ENCODE results near the gene TP53I13.

The TP53I13 gene

DNA sequence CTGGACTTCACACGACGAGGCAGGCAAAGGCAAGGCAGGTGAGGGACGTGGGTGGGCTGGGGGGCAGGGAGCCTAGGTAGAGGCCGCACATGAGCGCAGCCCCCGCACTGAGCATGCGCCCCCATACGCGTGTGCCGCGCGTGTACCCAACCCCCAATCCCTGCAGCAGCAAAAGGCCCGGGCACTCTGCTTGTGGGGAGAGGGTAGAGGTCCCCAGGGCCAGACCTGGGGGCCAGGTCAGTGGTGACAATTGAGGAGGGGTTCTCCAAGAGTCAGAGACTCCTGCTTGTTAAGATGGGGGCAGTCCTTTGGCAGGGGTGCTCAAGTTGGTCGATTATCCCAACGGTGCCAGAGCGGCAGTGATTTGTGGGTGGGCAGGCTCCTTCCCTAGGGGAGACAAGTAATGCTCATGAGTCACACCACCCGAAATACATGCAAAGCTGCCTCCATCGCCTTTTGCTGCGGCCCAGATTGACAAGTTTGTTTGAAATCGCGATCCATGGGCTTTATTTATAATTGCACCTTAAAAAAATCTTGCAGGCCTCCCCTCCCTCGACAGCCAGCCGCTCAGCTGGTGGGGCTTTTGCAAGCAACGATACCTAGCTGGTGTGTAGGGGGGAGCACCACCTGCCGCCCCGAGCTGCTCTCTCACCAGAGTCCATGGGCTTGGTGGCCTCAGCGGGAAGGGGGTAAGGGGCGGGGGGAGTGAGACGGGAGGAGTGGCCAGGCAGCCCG is 22.1 kb downstream of the TP53I13 start:
- WGBS, result 19% methylated on average over 30 of the region's 30 CpGs
- Histone ChIP-seq H3K9ac (ENCODE audit: low read depth, low read length) (peak overlapping the region; percentile 59), H3K9me3 (ENCODE audit: insufficient read depth, low read depth, low read length) (no peaks in the 10 kb centered on the region), H3K27ac (ENCODE audit: low read depth, low read length) (0 out of 2 replicates have a peak overlapping the region, but pooled peaks have one; percentile 31), H3K36me3 (ENCODE audit: insufficient read depth, low read length) (no peaks in the 10 kb centered on the region), H3K4me3 (ENCODE audit: low read length) (peak overlapping the region; percentile 66), H3K4me1 (ENCODE audit: insufficient read depth, low read length) (peaks cover 35% of the 10 kb centered on the region), H3K27me3 (ENCODE audit: insufficient read depth, low read length) (peaks cover 22% of the 10 kb centered on the region)

DNA sequence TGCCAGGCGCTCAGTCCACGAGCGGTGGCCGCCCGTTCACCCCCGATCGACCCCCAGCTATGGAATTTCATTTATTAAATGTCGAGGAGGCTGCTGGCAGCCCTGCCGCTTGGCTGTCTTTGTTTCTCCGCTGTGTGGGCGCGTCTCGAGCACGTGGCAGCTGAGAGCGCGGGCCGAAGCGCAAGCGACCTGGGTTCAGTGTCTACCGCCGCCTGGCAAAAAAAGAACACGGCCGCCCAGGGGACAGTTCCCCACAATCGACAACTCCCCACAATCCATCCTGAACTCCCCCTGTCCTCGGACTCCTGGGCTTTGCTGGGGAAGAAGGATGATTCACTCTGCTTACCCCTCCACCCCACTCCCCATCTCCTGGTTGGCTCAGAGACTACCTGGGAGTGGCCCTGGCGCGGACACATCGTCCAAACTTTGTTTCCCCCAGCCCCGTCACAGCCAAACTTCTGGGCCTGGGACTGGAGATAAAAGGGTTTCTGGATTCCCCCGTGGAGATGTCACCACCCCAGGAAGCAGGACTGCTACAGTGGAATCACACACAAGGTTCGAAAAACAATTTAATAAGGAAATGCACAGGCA is 22.7 kb downstream of the TP53I13 start:
- 0 out of 2 replicates have a peak overlapping the region, but pooled peaks have one; percentile 31 for H3K27ac ChIP-seq (ENCODE audit: low read depth, low read length)
- H3K9ac ChIP-seq (ENCODE audit: low read depth, low read length), result peak overlapping the region; percentile 59
- H3K4me1 ChIP-seq (ENCODE audit: insufficient read depth, low read length), result peaks cover 31% of the 10 kb centered on the region
- H3K9me3 ChIP-seq (ENCODE audit: insufficient read depth, low read depth, low read length), result no peaks in the 10 kb centered on the region
- no peaks in the 10 kb centered on the region for H3K36me3 ChIP-seq (ENCODE audit: insufficient read depth, low read length)
- peaks cover 22% of the 10 kb centered on the region for H3K27me3 ChIP-seq (ENCODE audit: insufficient read depth, low read length)
- H3K4me3 ChIP-seq (ENCODE audit: low read length), result peak overlapping the region; percentile 66
- WGBS, result under 1% methylated on average over 31 of the region's 31 CpGs

DNA sequence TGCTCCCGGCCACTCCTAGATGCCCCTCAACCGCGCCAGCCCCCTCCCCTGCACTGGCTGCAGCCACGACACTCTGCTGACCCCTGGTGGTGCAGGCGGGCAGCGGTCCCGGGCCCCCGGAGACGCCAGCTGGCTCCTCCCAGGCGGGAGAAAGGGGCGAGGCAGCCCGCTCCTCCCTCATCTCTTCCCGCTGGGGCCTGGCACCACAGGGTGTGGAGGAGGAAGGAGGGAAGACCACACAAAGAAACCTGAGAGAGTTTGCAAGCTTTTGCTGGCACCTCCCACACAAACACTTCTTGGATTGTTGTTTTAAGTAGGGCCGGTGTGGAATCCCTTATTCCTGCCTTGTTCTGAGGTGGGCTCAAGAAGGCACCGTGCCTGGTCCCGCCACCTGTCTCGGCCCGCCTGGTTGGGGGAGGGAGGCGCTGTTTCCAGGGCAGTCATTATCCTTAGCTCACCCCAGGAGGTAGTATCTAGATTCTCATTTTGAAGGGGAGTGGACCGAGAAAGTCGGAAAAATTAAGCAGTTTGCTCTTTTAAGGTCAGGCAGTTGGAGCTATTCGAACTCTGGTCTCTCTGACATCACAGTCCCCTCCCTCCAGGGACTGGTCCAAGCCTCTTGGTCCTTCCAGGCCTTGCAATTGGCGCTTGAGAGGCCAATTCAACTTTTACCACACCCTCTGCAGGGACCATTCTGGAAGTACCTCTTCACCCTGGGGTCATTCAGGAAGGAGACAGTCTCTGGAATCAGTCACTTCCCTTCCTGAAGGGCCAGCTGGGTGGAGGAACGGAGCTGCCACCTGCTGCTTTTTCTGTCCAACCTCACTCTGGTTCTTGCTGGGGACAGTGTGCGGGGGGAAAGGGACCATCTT is 23.5 kb downstream of the TP53I13 start:
- H3K4me1 ChIP-seq (ENCODE audit: insufficient read depth, low read length), result peaks cover 34% of the 10 kb centered on the region
- H3K36me3 ChIP-seq (ENCODE audit: insufficient read depth, low read length), result no peaks in the 10 kb centered on the region
- H3K4me3 ChIP-seq (ENCODE audit: low read length), result peak overlapping the region; percentile 66

DNA sequence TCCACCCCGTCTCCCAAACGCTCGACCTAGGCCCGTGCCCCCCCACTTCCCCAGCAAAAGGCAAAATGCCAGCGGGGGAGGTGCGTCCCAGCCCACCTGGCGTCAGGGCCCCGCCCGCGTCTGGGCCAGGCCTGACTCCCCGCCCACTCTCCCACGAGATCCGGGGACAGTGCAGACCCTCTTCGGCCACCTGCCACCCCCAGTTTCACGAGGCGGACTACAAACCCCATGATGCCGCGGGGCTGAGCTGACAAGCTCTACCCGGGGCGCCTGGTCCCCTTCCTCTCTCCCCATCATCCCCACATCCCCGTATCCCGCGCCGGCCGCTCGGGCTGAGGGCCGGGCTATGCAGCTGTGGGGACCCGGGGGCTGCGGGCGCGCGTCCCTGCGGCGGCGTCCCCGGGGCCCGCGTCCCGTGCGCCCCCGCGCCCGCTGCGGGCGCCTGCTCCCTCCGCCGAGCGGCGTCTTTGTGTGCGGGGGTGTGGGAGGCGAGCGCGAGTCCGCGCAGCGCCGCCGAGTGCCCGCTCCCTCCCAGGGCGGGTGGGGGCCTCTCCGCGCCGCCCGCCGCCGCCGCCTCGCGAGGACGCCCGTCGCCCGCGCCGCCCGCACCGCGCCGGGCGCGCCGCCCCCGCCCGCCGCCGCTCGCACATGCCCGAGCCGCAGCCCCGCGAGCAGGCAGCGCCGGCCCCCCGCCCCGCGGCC is 24.5 kb downstream of the TP53I13 start, which contains the start of gene ANKRD13B:
Gene ANKRD13B, plus strand, starts transcription at position 283 of the 702 bp plus-strand sequence. CDS start 490 bp downstream, outside the sequence.
- Histone ChIP-seq H3K27ac (ENCODE audit: low read depth, low read length) (peak within 1 kb of the TSS; percentile 56; the same call in 1 of the 2 replicates), H3K36me3 (ENCODE audit: insufficient read depth, low read length) (no peaks in the 10 kb centered on the region), H3K9ac (ENCODE audit: low read depth, low read length) (no peak within 1 kb of the TSS), H3K9me3 (ENCODE audit: insufficient read depth, low read depth, low read length) (no peaks in the 10 kb centered on the region), H3K27me3 (ENCODE audit: insufficient read depth, low read length) (peaks cover 22% of the 10 kb centered on the region), H3K4me1 (ENCODE audit: insufficient read depth, low read length) (peaks cover 40% of the 10 kb centered on the region), H3K4me3 (ENCODE audit: low read length) (peak within 1 kb of the TSS; percentile 66)
- under 1% methylated on average over 96 of the region's 96 CpGs for WGBS

More for the DNA sequence above, 23.5 kb downstream of the TP53I13 start:
- H3K9me3 ChIP-seq (ENCODE audit: insufficient read depth, low read depth, low read length), result no peaks in the 10 kb centered on the region
- H3K27ac ChIP-seq (ENCODE audit: low read depth, low read length), result peak overlapping the region; percentile 56; the same call in 1 of the 2 replicates
- peaks cover 22% of the 10 kb centered on the region for H3K27me3 ChIP-seq (ENCODE audit: insufficient read depth, low read length)
- 3% methylated on average over 18 of the region's 25 CpGs for WGBS
- H3K9ac ChIP-seq (ENCODE audit: low read depth, low read length), result peak overlapping the region; percentile 59

DNA sequence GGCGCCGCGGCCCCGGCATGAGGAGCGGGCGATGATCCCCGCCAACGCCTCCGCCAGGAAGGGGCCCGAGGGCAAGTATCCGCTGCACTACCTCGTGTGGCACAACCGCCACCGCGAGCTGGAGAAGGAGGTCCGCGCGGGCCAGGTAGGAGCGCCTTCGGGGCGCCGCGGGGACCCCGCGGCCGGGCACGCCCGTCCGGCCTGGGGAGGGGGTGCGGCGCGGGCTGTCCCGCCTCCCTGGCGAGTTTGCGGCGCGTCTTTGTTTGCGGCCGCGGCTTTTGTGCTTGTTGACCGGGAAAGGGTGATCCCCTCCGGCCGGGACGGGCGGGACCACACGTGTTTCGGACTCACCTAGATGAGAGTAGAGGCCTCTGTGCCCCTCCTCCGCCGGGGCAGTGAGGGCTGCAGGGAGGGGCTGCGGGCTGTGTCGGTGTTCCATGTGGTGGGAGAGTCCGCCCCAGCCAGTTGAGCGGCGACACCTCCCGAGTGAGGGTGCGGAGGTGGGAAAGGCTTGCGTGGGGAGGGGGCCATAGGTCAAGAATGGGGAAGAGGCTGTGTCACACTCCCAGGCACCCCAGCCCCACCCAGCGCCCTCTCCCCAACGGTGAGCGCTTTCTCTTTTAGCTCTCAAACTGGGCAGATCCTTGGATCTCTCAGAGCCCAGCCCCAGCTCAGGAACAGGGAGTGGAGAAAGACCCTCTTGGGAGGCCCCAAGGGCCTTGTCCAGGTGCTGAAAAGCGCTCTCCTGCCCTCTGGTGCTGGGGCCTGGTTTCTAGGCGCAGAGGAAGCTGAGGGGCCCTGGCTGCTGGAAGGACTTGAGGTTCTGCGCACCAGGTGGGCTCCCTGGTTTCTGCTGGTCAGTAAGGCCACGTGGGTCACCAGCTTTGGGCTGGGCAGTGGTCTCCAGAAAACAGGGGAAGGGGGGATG is 25.4 kb downstream of the TP53I13 start:
- H3K27me3 ChIP-seq (ENCODE audit: insufficient read depth, low read length), result peaks cover 19% of the 10 kb centered on the region
- peak overlapping the region; percentile 62 for H3K4me3 ChIP-seq (ENCODE audit: low read length)
- 2% methylated on average over 62 of the region's 64 CpGs for WGBS
- no peaks in the 10 kb centered on the region for H3K36me3 ChIP-seq (ENCODE audit: insufficient read depth, low read length)
- no peaks in the 10 kb centered on the region for H3K9me3 ChIP-seq (ENCODE audit: insufficient read depth, low read depth, low read length)
- no peak overlapping the region for H3K9ac ChIP-seq (ENCODE audit: low read depth, low read length)
- H3K27ac ChIP-seq (ENCODE audit: low read depth, low read length), result no peak overlapping the region
- peaks cover 39% of the 10 kb centered on the region for H3K4me1 ChIP-seq (ENCODE audit: insufficient read depth, low read length)

DNA sequence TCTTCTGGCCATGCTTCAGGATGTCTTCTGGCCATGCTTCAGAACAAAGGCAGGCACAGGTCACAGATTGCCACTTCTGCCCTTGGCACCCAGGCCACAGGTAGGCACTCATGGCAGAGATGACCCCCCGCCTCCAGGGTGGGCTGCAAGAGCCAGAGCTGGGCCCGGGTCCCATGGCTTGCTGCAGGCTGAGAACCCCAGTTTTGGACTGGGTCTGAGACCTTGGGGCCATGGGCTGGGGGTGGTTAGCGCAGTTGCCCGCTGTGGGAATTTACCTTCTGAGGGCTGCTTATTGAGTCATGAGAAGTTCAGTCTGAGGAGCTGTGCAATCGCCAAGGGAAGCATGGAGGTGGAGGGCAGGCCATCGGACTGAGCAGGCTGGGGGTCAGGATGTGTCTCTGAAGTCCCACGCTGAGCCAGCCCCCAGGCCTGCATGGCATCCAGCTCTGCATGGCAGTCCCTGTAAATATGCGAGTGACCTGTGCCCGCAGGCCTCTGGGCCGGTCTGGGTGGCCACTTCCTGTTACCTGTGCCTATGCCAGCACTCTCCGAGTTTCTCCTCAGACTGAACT is 26.1 kb downstream of the TP53I13 start:
- Histone ChIP-seq H3K9me3 (ENCODE audit: insufficient read depth, low read depth, low read length) (no peaks in the 10 kb centered on the region), H3K4me1 (ENCODE audit: insufficient read depth, low read length) (peaks cover 39% of the 10 kb centered on the region), H3K27ac (ENCODE audit: low read depth, low read length) (no peak overlapping the region)

DNA sequence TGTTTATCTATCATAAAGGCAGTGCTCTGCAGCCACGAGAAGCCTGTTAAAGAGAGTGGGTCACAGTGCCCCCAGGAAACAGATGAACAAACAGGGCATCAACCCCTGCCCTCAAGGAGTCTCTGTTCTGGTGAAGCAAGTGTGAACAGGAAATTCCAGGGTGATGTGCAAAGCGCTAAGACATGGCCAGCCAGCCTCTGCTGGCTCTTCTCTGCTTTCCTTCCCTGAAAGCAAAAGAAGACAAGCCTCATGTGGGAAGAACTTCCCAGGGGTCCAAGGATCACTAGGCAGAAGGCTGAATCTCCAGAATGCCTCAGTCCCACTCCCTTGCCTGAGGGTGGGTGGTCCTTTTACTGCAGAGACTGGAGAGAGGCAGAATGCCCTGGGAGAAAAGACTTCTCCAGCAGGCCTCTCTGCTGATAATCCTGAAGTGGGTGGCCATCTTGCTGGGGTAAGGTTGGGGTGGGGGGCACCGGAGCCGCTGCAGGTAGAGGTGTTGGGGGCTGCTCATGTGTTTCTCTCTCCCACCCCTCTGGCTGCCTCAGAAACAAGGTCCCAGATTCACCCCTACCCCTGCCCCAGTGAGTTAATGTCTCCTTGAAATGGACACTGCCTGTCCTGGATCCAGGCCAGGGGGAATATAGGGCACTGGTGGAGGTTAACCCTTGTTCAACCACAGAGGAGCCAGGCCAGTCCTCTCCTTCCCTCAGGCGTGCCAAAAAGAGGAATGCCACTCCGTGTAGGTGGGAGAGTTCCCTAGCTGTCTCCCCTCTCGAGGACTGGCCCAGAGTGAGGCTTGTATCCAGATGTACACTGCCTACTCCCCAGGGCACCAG is 26.8 kb downstream of the TP53I13 start:
- no peak overlapping the region for H3K9ac ChIP-seq (ENCODE audit: low read depth, low read length)
- no peaks in the 10 kb centered on the region for H3K9me3 ChIP-seq (ENCODE audit: insufficient read depth, low read depth, low read length)
- peaks cover 32% of the 10 kb centered on the region for H3K4me1 ChIP-seq (ENCODE audit: insufficient read depth, low read length)
- H3K27ac ChIP-seq (ENCODE audit: low read depth, low read length), result no peak overlapping the region
- H3K36me3 ChIP-seq (ENCODE audit: insufficient read depth, low read length), result no peaks in the 10 kb centered on the region
- H3K27me3 ChIP-seq (ENCODE audit: insufficient read depth, low read length), result peaks cover 13% of the 10 kb centered on the region
- WGBS, result 64% methylated on average over 5 of the region's 7 CpGs
- H3K4me3 ChIP-seq (ENCODE audit: low read length), result no peak overlapping the region

More for the DNA sequence above, 26.1 kb downstream of the TP53I13 start:
- peak overlapping the region; percentile 62; the same call in 1 of the 2 replicates for H3K4me3 ChIP-seq (ENCODE audit: low read length)
- H3K36me3 ChIP-seq (ENCODE audit: insufficient read depth, low read length), result no peaks in the 10 kb centered on the region
- peaks cover 19% of the 10 kb centered on the region for H3K27me3 ChIP-seq (ENCODE audit: insufficient read depth, low read length)
- 86% methylated on average over 11 of the region's 11 CpGs for WGBS
- H3K9ac ChIP-seq (ENCODE audit: low read depth, low read length), result no peak overlapping the region

DNA sequence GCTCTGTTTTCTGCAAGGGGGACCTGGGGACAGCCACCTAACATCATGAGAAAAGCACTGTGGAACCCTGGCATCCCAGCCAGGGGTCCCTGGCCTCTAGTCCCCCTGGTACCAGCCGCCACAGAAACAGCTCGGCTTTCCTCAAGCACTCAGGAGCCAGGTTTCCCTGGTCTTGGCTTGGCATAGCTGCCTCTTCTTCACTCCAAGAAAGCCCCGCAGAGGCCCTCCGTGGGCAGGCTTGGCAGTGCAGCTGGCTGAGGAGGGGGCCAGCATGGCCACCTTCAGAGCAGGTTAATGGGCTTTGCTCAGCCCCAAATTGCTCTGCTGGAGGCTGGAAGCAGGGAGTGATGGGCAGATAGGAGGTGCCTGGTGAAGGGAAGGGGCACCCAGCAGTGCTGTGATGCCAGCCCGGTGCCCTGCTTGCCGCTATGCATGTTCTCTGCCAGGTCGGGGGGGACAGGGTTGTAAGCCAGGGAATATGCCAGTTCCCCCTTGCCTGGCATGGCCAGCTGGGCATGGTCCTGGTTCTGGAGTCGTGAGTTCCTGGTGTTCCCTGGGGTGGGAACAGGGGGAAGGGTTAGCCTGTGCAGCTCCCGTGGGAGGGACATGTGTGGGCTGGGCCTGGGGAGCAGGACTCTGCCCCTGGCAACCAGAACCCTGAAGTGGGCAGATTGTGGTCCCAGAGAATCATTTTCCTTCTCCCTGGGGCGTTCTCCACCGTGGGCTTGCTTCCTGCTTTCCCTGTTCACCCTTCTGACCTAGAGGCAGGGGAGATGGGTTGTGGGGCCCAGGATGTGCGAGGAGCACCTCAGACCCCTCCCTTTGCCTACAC is 27.7 kb downstream of the TP53I13 start:
- no peak overlapping the region for H3K9ac ChIP-seq (ENCODE audit: low read depth, low read length)
- H3K27me3 ChIP-seq (ENCODE audit: insufficient read depth, low read length), result peaks cover 8% of the 10 kb centered on the region; the same call in 1 of the 2 replicates
- H3K9me3 ChIP-seq (ENCODE audit: insufficient read depth, low read depth, low read length), result no peaks in the 10 kb centered on the region
- H3K4me3 ChIP-seq (ENCODE audit: low read length), result no peak overlapping the region
- no peak overlapping the region for H3K27ac ChIP-seq (ENCODE audit: low read depth, low read length)
- peaks cover 27% of the 10 kb centered on the region for H3K4me1 ChIP-seq (ENCODE audit: insufficient read depth, low read length)
- 87% methylated on average over 9 of the region's 12 CpGs for WGBS
- no peaks in the 10 kb centered on the region for H3K36me3 ChIP-seq (ENCODE audit: insufficient read depth, low read length)
